SK-N-MC (cell line): Measurements from ENCODE around the gene PROSER2.

ENCODE experiments used
- EZH2 ChIP-seq: fragments of 200-600 bp; sonication (generic); IDR thresholded peaks from one replicate; pipeline ENCODE4 v1.6.1; 2017; ENCODE audit warnings: antibody characterized with exemption
- POLR2AphosphoS5 ChIP-seq: IDR thresholded peaks from 2 replicates; pipeline ENCODE4 v1.6.1; 2012; ENCODE audit warnings: mild to moderate bottlenecking, low read depth, low read length, borderline replicate concordance

DNA sequence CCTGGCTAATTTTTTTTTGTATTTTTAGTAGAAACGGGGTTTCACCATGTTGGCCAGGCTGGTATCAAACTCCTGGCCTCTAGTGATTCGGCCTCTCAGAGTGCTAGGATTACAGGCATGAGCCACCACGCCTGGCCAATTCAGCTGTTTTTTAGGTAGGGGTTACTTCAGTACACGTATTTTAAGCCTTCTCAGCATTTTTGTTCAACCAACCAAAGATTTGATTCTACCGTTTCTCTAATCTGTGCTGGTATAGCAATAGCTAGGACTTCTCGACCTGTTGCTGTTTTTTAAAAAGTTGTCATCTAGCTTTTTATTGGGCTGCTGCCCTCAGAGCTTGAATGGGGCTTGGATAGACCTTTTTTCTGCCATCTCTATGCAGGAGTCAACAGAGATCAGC, 34.9 kb downstream of the PROSER2 start:
- TF ChIP-seq EZH2 (no peak), POLR2AphosphoS5 (no peak)
